Measurements from ENCODE around the gene PDE4B. TPM values are rescaled to one million over a fixed set of nuclear protein-coding genes. Genes with fewer than 3 reads are reported as not detected.

The PDE4B gene
- total RNA-seq: 21.3 and 24.3 TPM in 2 replicates

DNA sequence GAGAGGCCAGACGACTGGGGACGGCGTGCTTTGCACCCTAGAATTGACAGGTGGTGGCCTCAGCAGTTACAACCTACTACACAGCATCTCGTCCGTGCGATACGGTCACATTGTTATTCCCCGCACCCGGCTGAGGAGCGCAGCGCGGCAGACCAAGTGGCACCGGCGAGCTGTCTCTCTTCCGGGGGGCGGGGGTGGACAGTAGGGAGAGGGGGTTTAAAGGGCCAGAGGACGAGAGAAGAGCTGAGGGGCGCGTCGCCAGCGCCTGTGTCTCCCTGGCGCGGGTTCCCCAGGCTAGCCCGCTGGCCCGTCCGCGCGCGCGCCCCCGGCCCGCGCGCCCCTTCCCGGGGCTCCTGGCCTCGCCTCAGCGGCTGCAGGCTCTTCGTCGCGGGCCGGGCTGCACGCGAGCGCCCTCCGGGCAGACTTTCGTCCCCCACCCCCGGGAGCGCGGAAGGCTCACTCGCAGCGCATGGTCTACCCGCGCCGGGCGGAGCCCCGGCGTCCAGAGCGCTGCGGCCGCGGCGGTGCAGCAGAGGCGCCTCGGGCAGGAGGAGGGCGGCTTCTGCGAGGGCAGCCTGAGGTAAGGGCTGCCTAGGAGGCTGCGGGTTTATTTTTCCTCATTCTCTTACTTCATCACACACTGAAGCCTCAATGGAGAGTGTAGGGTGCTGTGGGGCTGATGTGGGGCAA lies at the start of gene PDE4B:
Gene PDE4B (plus strand): TSS at position 227 of the 690 bp plus-strand sequence.
- Mint-ChIP-seq H3K4me1 (ENCODE audit: low read depth) (peaks cover 11% of the 10 kb centered on the region), H3K4me3 (peak within 1 kb of the TSS; percentile 78), H3K27me3 (ENCODE audit: insufficient read depth) (peaks cover 62% of the 10 kb centered on the region), H3K27ac (no peak within 1 kb of the TSS), H3K36me3 (ENCODE audit: low read depth) (peaks cover 5% of the 10 kb centered on the region), H3K9me3 (peaks cover 20% of the 10 kb centered on the region)
- intact Hi-C loops (cut with micrococcal nuclease): no loop called here
- DNase-seq (ENCODE audit: low spot score): no peak

DNA sequence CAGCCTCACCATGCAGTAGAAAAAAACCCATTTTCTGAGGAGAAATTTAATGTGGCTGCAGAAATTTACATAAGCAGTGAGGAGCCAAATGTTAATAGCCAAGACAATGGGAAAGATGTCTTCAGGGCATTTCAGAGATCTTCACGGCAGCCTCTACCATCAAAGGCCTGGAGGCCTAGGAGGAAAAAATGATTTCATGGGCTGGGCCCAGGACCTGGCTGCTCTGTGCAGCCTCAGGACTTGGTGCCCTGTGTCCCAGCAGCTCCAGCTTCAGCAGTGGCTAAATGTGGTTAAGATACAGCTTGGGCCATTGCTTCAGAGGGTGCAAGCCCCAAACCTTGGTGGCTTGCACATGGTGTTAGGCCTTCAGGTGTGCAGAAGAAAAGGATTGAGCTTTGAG lies 48.0 kb upstream of the PDE4B start:
- peaks cover 25% of the 10 kb centered on the region for H3K9me3 Mint-ChIP-seq
- no peak for DNase-seq (ENCODE audit: low spot score)
- H3K27ac Mint-ChIP-seq: no peak overlapping the region
- no peaks in the 10 kb centered on the region for H3K4me1 Mint-ChIP-seq (ENCODE audit: low read depth)
- H3K36me3 Mint-ChIP-seq (ENCODE audit: low read depth): no peaks in the 10 kb centered on the region
- H3K4me3 Mint-ChIP-seq: no peak overlapping the region
- H3K27me3 Mint-ChIP-seq (ENCODE audit: insufficient read depth): no peaks in the 10 kb centered on the region
- intact Hi-C loops (cut with micrococcal nuclease): no loop called here

DNA sequence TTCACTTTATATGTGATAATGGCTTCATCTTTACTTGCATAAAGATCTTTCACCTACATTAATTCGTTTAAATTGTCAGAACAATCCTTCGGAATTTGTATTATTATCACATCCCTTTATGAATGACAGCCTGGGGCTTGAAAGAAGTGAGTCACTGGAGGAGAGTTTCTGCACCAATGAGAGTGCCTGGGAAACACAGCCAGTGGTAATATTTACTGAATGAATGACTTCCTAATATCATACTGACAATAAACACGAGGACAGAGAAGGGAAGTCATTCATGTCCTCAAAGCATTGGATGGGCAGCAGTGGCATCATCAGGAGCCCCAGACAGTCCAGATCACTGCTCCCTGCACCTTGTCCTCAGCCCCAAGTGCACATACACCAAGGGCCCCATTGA lies 40.7 kb upstream of the PDE4B start:
- peaks cover 8% of the 10 kb centered on the region for H3K27me3 Mint-ChIP-seq (ENCODE audit: insufficient read depth)
- no peak overlapping the region for H3K27ac Mint-ChIP-seq
- no peaks in the 10 kb centered on the region for H3K4me1 Mint-ChIP-seq (ENCODE audit: low read depth)
- H3K9me3 Mint-ChIP-seq: no peaks in the 10 kb centered on the region
- H3K36me3 Mint-ChIP-seq (ENCODE audit: low read depth): no peaks in the 10 kb centered on the region
- H3K4me3 Mint-ChIP-seq: no peak overlapping the region
- DNase-seq (ENCODE audit: low spot score): no peak
- intact Hi-C loops (cut with micrococcal nuclease): no loop called here

- no peaks in the 10 kb centered on the region for H3K4me1 Mint-ChIP-seq (ENCODE audit: low read depth)
- no peaks in the 10 kb centered on the region for H3K36me3 Mint-ChIP-seq (ENCODE audit: low read depth)
- H3K27me3 Mint-ChIP-seq (ENCODE audit: insufficient read depth): peaks cover 6% of the 10 kb centered on the region
- H3K9me3 Mint-ChIP-seq: no peaks in the 10 kb centered on the region
- H3K27ac Mint-ChIP-seq: no peak overlapping the region
- no peak for DNase-seq (ENCODE audit: low spot score)
- intact Hi-C loops (cut with micrococcal nuclease): no loop called here
- H3K4me3 Mint-ChIP-seq: no peak overlapping the region
These were observed 36.1 kb upstream of the PDE4B start for GRCh38 chr1:65756616-65757015.

- Mint-ChIP-seq H3K9me3 (no peaks in the 10 kb centered on the region), H3K4me1 (ENCODE audit: low read depth) (no peaks in the 10 kb centered on the region), H3K36me3 (ENCODE audit: low read depth) (no peaks in the 10 kb centered on the region)
These were observed 35.2 kb upstream of the PDE4B start for GRCh38 chr1:65757531-65757930.

GRCh38 chr1:65758128-65758527 lies 34.6 kb upstream of the PDE4B start:
- no peak for DNase-seq (ENCODE audit: low spot score)
- no peaks in the 10 kb centered on the region for H3K9me3 Mint-ChIP-seq
- no peaks in the 10 kb centered on the region for H3K4me1 Mint-ChIP-seq (ENCODE audit: low read depth)
- intact Hi-C loops (cut with micrococcal nuclease): no loop called here
- H3K27me3 Mint-ChIP-seq (ENCODE audit: insufficient read depth): peaks cover 3% of the 10 kb centered on the region
- H3K36me3 Mint-ChIP-seq (ENCODE audit: low read depth): no peaks in the 10 kb centered on the region
- H3K4me3 Mint-ChIP-seq: no peak overlapping the region
- no peak overlapping the region for H3K27ac Mint-ChIP-seq

More at GRCh38 chr1:65757531-65757930, 35.2 kb upstream of the PDE4B start:
- intact Hi-C loops (cut with micrococcal nuclease): no loop called here
- Mint-ChIP-seq H3K27me3 (ENCODE audit: insufficient read depth) (peaks cover 3% of the 10 kb centered on the region), H3K4me3 (no peak overlapping the region), H3K27ac (no peak overlapping the region)
- DNase-seq (ENCODE audit: low spot score): no peak

DNA sequence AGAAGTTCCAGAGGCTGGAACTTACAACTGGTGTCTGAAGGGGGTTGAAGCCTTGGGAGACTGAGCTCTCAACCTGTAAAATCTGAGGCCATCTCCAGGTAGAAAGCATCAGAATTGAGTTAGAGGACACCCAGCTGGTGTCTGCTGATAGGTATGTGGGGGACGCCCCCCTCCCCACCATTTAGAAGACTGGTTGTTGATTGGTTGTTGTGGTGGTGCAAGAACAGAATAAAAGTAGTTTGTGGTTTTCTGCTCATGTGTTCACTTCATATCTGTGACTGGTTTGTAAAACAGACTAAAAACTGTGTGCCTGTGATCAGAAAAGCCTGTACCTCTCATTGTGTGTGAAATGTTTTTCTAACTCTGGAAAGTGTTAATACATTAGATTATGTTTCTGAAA lies 33.2 kb upstream of the PDE4B start:
- no peak for DNase-seq (ENCODE audit: low spot score)
- Mint-ChIP-seq H3K9me3 (no peaks in the 10 kb centered on the region), H3K27me3 (ENCODE audit: insufficient read depth) (peaks cover 3% of the 10 kb centered on the region), H3K4me1 (ENCODE audit: low read depth) (no peaks in the 10 kb centered on the region), H3K4me3 (no peak overlapping the region), H3K36me3 (ENCODE audit: low read depth) (no peaks in the 10 kb centered on the region), H3K27ac (no peak overlapping the region)
- intact Hi-C loops (cut with micrococcal nuclease): no loop called here

- no peak overlapping the region for H3K4me3 Mint-ChIP-seq
- H3K36me3 Mint-ChIP-seq (ENCODE audit: low read depth): no peaks in the 10 kb centered on the region
- no peak overlapping the region for H3K27ac Mint-ChIP-seq
- no peaks in the 10 kb centered on the region for H3K4me1 Mint-ChIP-seq (ENCODE audit: low read depth)
- intact Hi-C loops (cut with micrococcal nuclease): no loop called here
- no peaks in the 10 kb centered on the region for H3K9me3 Mint-ChIP-seq
- H3K27me3 Mint-ChIP-seq (ENCODE audit: insufficient read depth): no peaks in the 10 kb centered on the region
- DNase-seq (ENCODE audit: low spot score): no peak
These were observed 30.4 kb upstream of the PDE4B start for GRCh38 chr1:65762081-65762862.

GRCh38 chr1:65764052-65764451 lies 28.6 kb upstream of the PDE4B start:
- H3K4me1 Mint-ChIP-seq (ENCODE audit: low read depth): no peaks in the 10 kb centered on the region
- H3K36me3 Mint-ChIP-seq (ENCODE audit: low read depth): no peaks in the 10 kb centered on the region
- H3K9me3 Mint-ChIP-seq: peaks cover 3% of the 10 kb centered on the region
- no peak for DNase-seq (ENCODE audit: low spot score)
- peaks cover 4% of the 10 kb centered on the region for H3K27me3 Mint-ChIP-seq (ENCODE audit: insufficient read depth)
- H3K27ac Mint-ChIP-seq: no peak overlapping the region
- intact Hi-C loops (cut with micrococcal nuclease): no loop called here
- H3K4me3 Mint-ChIP-seq: no peak overlapping the region

DNA sequence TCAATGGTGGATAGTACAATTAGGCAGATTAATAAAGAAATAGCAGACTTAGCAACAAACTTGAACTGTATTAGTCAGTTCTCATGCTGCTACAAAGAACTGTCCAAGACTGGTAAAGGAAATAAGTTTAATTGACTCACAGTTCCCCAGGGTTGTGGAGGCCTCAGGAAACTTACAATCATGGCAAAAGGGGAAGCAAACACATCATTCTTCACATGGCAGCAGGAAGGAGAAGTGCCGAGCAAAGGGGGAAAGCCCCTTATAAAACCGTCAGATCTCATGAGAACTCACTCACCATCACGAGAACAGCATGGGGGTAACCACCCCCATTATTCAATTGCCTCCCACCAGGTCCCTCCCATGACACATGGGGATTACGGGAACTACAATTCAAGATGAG lies 27.1 kb upstream of the PDE4B start:
- intact Hi-C loops (cut with micrococcal nuclease): no loop called here
- no peaks in the 10 kb centered on the region for H3K4me1 Mint-ChIP-seq (ENCODE audit: low read depth)

GRCh38 chr1:65769636-65770035 lies 23.1 kb upstream of the PDE4B start:
- intact Hi-C loops (cut with micrococcal nuclease): no loop called here
- H3K4me1 Mint-ChIP-seq (ENCODE audit: low read depth): no peaks in the 10 kb centered on the region
- peaks cover 9% of the 10 kb centered on the region for H3K27me3 Mint-ChIP-seq (ENCODE audit: insufficient read depth)
- DNase-seq (ENCODE audit: low spot score): no peak
- H3K36me3 Mint-ChIP-seq (ENCODE audit: low read depth): no peaks in the 10 kb centered on the region
- H3K4me3 Mint-ChIP-seq: no peak overlapping the region
- no peak overlapping the region for H3K27ac Mint-ChIP-seq
- peaks cover 8% of the 10 kb centered on the region for H3K9me3 Mint-ChIP-seq

More for the DNA sequence above, 27.1 kb upstream of the PDE4B start:
- Mint-ChIP-seq H3K4me3 (no peak overlapping the region), H3K36me3 (ENCODE audit: low read depth) (no peaks in the 10 kb centered on the region), H3K9me3 (peaks cover 3% of the 10 kb centered on the region), H3K27ac (no peak overlapping the region), H3K27me3 (ENCODE audit: insufficient read depth) (peaks cover 6% of the 10 kb centered on the region)
- DNase-seq (ENCODE audit: low spot score): no peak

DNA sequence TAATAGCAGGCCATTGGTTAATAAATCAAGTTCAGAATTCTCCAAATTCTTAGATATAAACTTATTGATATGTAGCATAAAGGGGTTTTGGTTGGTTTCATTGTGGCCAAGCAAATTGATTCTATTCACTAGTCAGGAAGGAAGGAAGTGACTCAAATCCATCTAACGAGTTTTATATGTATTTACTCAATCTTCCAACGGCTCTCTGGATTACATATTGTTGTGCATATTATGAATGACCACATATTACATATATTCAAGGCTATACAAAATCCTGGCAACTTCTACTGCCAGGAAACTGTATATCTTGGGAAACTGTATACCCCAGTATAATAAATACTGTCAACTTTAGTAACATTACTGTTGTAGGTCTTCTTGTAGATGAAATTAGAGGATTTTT lies 20.1 kb upstream of the PDE4B start:
- Mint-ChIP-seq H3K27ac (no peak overlapping the region), H3K4me1 (ENCODE audit: low read depth) (no peaks in the 10 kb centered on the region), H3K36me3 (ENCODE audit: low read depth) (no peaks in the 10 kb centered on the region), H3K4me3 (no peak overlapping the region), H3K27me3 (ENCODE audit: insufficient read depth) (peaks cover 9% of the 10 kb centered on the region), H3K9me3 (peaks cover 8% of the 10 kb centered on the region)
- no peak for DNase-seq (ENCODE audit: low spot score)
- intact Hi-C loops (cut with micrococcal nuclease): no loop called here

DNA sequence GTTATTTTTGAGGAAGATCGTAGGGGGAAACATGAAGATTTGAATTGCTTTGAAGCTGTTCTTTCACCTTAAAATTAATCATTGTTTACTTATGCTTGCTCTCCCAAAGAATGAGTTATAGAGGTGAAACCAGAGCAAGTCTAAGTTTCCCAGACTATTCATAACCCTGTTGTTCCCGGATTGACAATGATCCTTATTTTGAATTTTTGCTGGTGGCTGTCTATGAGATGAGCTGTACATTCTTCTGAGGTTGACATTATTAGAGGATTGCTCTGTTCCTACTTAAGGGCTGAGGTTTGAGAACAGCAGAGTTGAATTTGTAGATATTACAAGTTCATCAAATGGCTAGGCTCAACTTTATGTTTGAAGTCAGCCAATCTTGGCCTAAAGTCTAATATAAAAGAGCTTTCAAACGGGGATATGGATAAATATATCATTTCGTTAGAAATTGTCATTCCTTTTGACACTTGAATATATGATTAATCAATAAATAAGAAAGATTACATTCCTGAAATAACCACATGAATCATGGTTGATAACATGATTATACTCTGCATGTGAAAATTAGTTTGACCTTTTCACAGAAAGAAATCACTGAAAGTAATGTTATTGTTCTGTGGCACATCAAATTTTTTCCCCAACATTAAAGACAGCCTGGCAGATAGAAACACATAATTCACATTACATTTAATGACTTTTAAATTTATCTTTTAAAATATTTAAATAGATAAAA lies 19.1 kb upstream of the PDE4B start:
- H3K4me3 Mint-ChIP-seq: no peak overlapping the region
- DNase-seq (ENCODE audit: low spot score): no peak
- H3K9me3 Mint-ChIP-seq: peaks cover 5% of the 10 kb centered on the region
- H3K27ac Mint-ChIP-seq: no peak overlapping the region
- H3K4me1 Mint-ChIP-seq (ENCODE audit: low read depth): no peaks in the 10 kb centered on the region
- no peaks in the 10 kb centered on the region for H3K36me3 Mint-ChIP-seq (ENCODE audit: low read depth)
- H3K27me3 Mint-ChIP-seq (ENCODE audit: insufficient read depth): peaks cover 8% of the 10 kb centered on the region
- intact Hi-C loops (cut with micrococcal nuclease): no loop called here
